GM18498 (cell line): ENCODE results near the gene SFRP2.

Experiments
- ATAC-seq: cut with Tn5 transposase; IDR thresholded peaks from one replicate; pipeline ENCODE4 v1.9.1; 2021; ENCODE audit warnings: mild to moderate bottlenecking, moderate library complexity; ENCODE audit not compliant: unreplicated experiment

The SFRP2 gene

GRCh38 chr4:153773236-153773690, 15.6 kb downstream of the SFRP2 start:
- ATAC-seq: no peak

DNA sequence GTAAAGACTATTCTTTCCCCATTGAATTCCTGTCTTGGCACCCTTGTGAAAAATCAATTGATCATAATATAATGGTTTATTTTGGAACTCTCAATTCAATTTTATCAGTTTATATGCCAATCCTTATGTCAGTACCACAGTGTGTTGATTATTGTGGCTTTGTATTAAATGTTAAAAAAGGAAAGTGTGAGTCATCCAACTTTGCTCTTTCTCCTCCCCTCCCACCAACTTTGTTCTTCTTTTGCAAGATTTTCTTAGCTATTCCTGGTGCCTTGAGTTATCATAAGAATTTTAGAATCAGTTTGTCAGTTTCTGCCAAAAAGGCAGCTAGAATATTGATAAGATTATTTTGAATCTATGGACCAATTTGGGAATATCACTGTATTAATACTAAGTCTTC, 17.8 kb downstream of the SFRP2 start:
- ATAC-seq: no peak

- ATAC-seq: no peak
These were observed 22.1 kb downstream of the SFRP2 start for GRCh38 chr4:153766758-153767157.

GRCh38 chr4:153765894-153766293, 23.0 kb downstream of the SFRP2 start:
- ATAC-seq: no peak

- no peak for ATAC-seq
These were observed 24.1 kb downstream of the SFRP2 start for GRCh38 chr4:153764601-153765368.

- ATAC-seq: no peak
These were observed 25.5 kb downstream of the SFRP2 start for GRCh38 chr4:153763404-153763803.

GRCh38 chr4:153759407-153760316, 29.2 kb downstream of the SFRP2 start, which contains the start of gene RNF175:
Gene RNF175, minus strand, starts transcription at chr4:153760024. Its CDS starts 162 bp downstream, at chr4:153759862.
- no peak for ATAC-seq

GRCh38 chr4:153758688-153759406, 30.0 kb downstream of the SFRP2 start:
- no peak for ATAC-seq

DNA sequence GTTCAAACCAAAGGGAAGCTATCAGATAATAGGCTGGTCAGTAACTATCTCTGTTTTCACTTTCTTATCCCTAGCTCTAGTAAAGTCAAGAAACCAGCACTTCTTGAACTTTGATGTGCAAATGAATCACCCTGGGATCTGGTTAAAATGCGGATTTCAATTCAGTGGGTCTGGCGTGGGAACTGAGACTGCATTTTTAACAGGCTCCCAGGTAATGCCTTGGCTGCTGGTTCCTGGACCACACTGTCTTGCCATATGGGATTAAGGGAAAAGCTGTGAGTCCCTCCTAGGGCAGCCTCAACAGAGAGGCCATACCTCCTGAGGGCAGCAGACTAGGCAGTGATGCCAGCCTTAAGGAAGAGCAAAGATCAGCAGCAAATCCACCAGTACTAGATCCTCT, 30.7 kb downstream of the SFRP2 start:
- no peak for ATAC-seq

- no peak for ATAC-seq
These were observed 31.5 kb downstream of the SFRP2 start for GRCh38 chr4:153757407-153757806.

GRCh38 chr4:153755186-153755585, 33.7 kb downstream of the SFRP2 start:
- no peak for ATAC-seq

DNA sequence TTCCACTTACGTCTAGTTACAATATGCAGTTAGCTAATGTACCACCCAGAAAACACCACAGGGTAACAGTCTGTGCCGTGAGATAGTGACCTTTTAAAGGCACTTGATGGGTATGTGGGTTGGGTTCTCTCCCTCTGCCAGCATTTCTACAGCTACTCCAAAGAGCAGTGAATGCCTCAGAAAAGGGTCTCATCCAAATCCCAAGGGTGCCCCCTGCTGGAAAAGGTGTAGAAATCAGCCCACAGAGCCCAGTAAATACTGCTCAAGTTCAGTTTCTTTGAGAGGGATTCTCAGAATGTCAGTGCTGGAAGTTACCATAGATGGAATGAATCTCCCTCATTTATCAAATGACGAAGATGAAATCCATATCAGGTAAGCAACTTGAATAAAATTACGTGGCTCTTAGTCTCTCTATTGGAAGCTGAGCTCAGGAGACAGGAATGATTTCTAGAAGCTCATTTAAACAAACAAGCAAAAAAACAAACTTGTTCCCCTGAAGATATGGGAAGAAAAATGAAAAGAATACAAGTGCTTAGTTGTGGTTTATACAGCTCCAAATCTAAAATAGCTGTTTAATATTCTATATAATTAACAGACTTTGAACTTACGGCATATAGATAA, 38.6 kb downstream of the SFRP2 start:
- peak; percentile 90 for ATAC-seq

DNA sequence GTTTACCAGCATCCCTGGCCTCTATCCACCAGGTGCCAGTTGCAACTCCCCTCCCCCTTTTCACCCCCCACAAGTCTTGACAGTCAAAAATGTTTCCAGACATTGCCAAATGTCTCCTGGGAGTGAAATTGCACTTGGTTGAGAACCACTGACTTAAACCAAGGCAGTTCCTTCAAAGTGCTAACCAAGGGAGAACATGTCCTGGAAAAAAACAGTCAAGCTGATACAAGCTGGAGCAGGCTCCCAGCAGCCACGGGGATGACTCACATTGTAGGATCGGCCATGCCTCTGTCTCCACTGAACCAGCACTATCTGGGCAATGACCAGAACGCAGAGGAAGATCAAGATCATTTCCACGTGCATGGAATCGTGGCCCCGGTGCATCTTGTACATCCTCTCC, 40.5 kb downstream of the SFRP2 start:
- no peak for ATAC-seq

DNA sequence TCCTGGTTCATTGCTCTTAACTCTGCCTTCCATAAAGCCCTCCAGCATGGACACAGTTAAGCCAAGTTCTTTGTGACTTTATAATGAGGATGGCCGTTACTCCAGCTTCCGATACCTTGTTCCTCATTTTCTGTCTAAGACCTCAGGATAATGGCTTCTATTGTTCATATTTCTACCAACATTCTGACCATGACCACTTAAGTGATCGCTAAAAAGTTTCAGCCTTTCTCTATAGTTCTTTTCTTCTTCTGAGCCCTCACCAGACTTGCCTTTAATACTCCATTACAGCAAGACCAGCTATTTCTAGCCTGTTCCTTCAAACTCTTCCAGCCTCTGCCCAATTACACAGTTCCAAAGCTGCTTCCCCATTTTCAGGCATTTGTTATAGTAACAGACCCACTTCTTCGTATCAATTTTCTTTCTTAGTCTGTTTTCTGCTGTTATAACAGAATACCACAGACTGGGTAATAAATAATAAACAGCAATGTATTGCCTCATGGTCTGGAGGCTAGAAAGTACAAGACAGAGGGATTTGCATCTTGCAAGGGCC, 41.4 kb downstream of the SFRP2 start:
- ATAC-seq: no peak

- no peak for ATAC-seq
These were observed 43.2 kb downstream of the SFRP2 start for GRCh38 chr4:153745651-153746050.

DNA sequence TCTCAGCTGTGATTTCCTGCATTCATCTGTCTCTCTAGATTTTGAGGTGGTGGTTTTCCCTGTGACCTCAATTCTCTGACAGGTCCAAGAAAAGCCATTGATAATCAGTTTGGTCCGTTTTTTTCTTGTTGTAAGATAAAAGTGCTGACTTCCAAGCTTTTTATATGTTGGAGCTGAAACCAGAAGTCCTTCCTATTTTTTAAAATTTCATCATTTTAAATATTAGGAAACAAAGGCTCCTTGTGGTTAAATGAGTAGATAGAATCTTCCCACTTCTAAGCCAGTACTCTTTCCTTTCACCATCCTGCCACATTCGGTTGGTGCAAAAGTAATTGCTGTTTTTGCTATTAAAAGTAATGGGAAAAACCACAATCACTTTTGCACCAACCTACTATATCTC, 47.3 kb downstream of the SFRP2 start:
- no peak for ATAC-seq

- no peak for ATAC-seq
These were observed 52.9 kb downstream of the SFRP2 start for GRCh38 chr4:153735906-153736461.

DNA sequence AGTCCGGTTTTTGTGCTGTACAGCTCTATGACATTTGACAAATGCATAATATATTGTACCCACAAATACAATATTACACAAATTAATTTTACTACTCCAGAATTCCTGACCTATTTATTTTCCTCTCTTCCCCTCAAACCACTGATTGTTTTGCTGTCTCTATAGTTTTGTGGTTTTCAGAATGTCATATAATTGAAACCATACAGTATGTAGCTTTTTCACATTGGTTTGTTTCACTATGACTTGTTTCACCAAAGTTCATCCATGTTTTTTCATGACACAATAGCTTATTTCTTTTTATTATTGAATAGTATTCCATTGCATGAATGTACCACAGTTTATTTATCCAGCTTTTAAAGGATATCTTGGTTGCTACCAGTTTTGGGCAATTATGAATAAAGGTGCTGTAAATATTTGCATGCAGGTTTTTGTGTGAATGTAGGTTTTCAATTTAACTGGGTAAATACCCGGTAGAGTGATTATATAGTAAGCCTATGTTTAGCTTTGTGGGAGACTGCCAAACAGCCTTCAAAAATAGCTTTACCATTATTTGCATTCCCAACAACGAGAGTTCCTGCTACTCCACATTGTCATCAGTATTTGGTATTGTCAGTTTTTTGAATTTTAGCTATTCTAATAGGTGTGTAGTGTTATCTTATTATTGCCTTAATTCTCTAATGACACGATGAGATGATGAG, 55.0 kb downstream of the SFRP2 start:
- ATAC-seq: peak; percentile 84

- no peak for ATAC-seq
These were observed 57.6 kb downstream of the SFRP2 start for GRCh38 chr4:153731239-153731638.
